ENCODE measurements around the gene TMEM253. TPM values are rescaled to one million over a fixed set of nuclear protein-coding genes. Genes with fewer than 3 reads are reported as not detected.

Gene TMEM253
- total RNA-seq: 0.13 TPM in 1 of 2 replicates, not detected in the other

GRCh38 chr14:21100931-21101330 is at the start of gene TMEM253:
Gene TMEM253 (plus strand): TSS chr14:21101066. CDS start chr14:21101344, 278 bp downstream.

GRCh38 chr14:21057803-21058675 is 42.8 kb upstream of the TMEM253 start, which contains the start of gene RNASE8:
Gene RNASE8 (plus strand): TSS chr14:21057822. CDS start chr14:21057893, 71 bp downstream.

GRCh38 chr14:21070083-21070609 is 30.7 kb upstream of the TMEM253 start, which contains the start of gene ARHGEF40:
Gene ARHGEF40 (plus strand): TSS chr14:21070304. CDS start chr14:21070397, 93 bp downstream.

GRCh38 chr14:21098076-21098891 is 2.6 kb upstream of the TMEM253 start, which contains the start of gene ZNF219:
Gene ZNF219 (minus strand): TSS chr14:21098655. CDS start chr14:21093591, 5,064 bp downstream.

Other genes with a start within 250 kb of the TMEM253 start
- gene RNASE3, start 209.7 kb upstream of the TMEM253 start, total RNA-seq: not detected in 2 replicates
- gene RNASE2, start 145.6 kb upstream of the TMEM253 start, total RNA-seq: not detected in 2 replicates
- 20.6 and 22.3 TPM in 2 replicates for gene METTL17, start 111.1 kb upstream of the TMEM253 start, total RNA-seq
- not detected in 2 replicates for gene SLC39A2, start 101.8 kb upstream of the TMEM253 start, total RNA-seq
- gene NDRG2, start 76.0 kb upstream of the TMEM253 start, total RNA-seq: 0.65 and 1.5 TPM in 2 replicates
- not detected in 2 replicates for gene TPPP2, start 70.8 kb upstream of the TMEM253 start, total RNA-seq
- not detected in 2 replicates for gene RNASE13, start 66.3 kb upstream of the TMEM253 start, total RNA-seq
- gene RNASE7, start 58.7 kb upstream of the TMEM253 start, total RNA-seq: not detected in 2 replicates
- gene RNASE8, start 43.2 kb upstream of the TMEM253 start, total RNA-seq: not detected in 2 replicates
- gene ARHGEF40, start 30.8 kb upstream of the TMEM253 start, total RNA-seq: 3.1 and 9.9 TPM in 2 replicates
- 3.2 and 5.2 TPM in 2 replicates for gene ZNF219, start 2.4 kb upstream of the TMEM253 start, total RNA-seq
- gene OR5AU1, start 55.0 kb downstream of the TMEM253 start, total RNA-seq: not detected in 2 replicates
- gene HNRNPC, start 168.4 kb downstream of the TMEM253 start, total RNA-seq: 659 and 666 TPM in 2 replicates
- under 0.01 and 0.19 TPM in 2 replicates for gene RPGRIP1, start 179.0 kb downstream of the TMEM253 start, total RNA-seq

Data from bladder microvascular endothelial cell (primary cell).